HepG2 (cell line): ENCODE data around the gene ZDHHC18. TPM values are rescaled to one million over a fixed set of nuclear protein-coding genes. Genes with fewer than 3 reads are reported as not detected.
A peak's percentile ranks its signal among the peaks of the same experiment; 100 is the strongest.

Experiments
- BRD4 ChIP-seq: sonication (generic); formaldehyde crosslinking; IDR thresholded peaks from 2 replicates; pipeline ENCODE4 v1.4.0; 2020; ENCODE audit warnings: missing genetic modification reagents
- KDM5A ChIP-seq: fragments of 200-600 bp; sonication (generic); IDR thresholded peaks from 2 replicates; pipeline ENCODE4 v1.7.0; 2018; ENCODE audit warnings: antibody characterized with exemption, mild to moderate bottlenecking, low read length, borderline replicate concordance
- KLF6 ChIP-seq: IDR thresholded peaks from 2 replicates; pipeline ENCODE4 v1.8.0; 2016; ENCODE audit warnings: missing biosample characterization, missing genetic modification reagents
- NFRKB ChIP-seq: fragments of 450-650 bp; IDR thresholded peaks from 2 replicates; pipeline ENCODE4 v1.6.1; 2017
- POLR2AphosphoS5 ChIP-seq: IDR thresholded peaks from 2 replicates; pipeline ENCODE4 v1.6.1; 2012; ENCODE audit warnings: low read depth, low read length
- RAD21 ChIP-seq: fragments of 450-650 bp; formaldehyde crosslinking; IDR thresholded peaks from 2 replicates; pipeline ENCODE4 v1.5.0; 2020; ENCODE audit warnings: mild to moderate bottlenecking
- TARDBP ChIP-seq: sonication (generic); formaldehyde crosslinking; IDR thresholded peaks from 2 replicates; pipeline ENCODE4 v1.8.0; 2022; ENCODE audit warnings: mild to moderate bottlenecking, missing genetic modification reagents
- TBX2 ChIP-seq: sonication (generic); formaldehyde crosslinking; IDR thresholded peaks from 2 replicates; pipeline ENCODE4 v1.5.0; 2020; ENCODE audit warnings: missing genetic modification reagents, mild to moderate bottlenecking, borderline replicate concordance
- THAP7 ChIP-seq: sonication (generic); formaldehyde crosslinking; IDR thresholded peaks from 2 replicates; pipeline ENCODE4 v1.8.1; 2023; ENCODE audit warnings: mild to moderate bottlenecking, missing genetic modification reagents
- TOE1 ChIP-seq: sonication (generic); formaldehyde crosslinking; IDR thresholded peaks from 2 replicates; pipeline ENCODE4 v1.4.0; 2020; ENCODE audit warnings: mild to moderate bottlenecking, missing genetic modification reagents
- ZHX2 ChIP-seq, 2 experiments: sonication (generic) in 1 of 2; formaldehyde crosslinking in 1 of 2; IDR thresholded peaks; 2 replicates each; pipeline versions ENCODE4 v1.6.1 to v1.9.0; 2014 to 2022; ENCODE audit warnings: antibody characterized with exemption in 1 of 2, borderline replicate concordance in 1 of 2, inconsistent platforms in 1 of 2, low read depth in 1 of 2, missing genetic modification reagents in 1 of 2
- ZNF121 ChIP-seq: sonication (generic); formaldehyde crosslinking; IDR thresholded peaks from 2 replicates; pipeline ENCODE4 v1.5.0; 2020; ENCODE audit warnings: mild to moderate bottlenecking, missing genetic modification reagents
- ZNF335 ChIP-seq: sonication (generic); formaldehyde crosslinking; IDR thresholded peaks from 2 replicates; pipeline ENCODE4 v1.4.0; 2020; ENCODE audit warnings: missing genetic modification reagents
- ZNF343 ChIP-seq: sonication (generic); formaldehyde crosslinking; IDR thresholded peaks from 2 replicates; pipeline ENCODE4 v1.4.0; 2020; ENCODE audit warnings: mild to moderate bottlenecking, missing genetic modification reagents
- ZNF597 ChIP-seq: sonication (generic); formaldehyde crosslinking; IDR thresholded peaks from 2 replicates; pipeline ENCODE4 v1.5.0; 2020; ENCODE audit warnings: missing genetic modification reagents
- ZNF770 ChIP-seq: sonication (generic); formaldehyde crosslinking; IDR thresholded peaks from 2 replicates; pipeline ENCODE4 v1.5.0; 2020; ENCODE audit warnings: mild to moderate bottlenecking, missing genetic modification reagents
- ZNF776 ChIP-seq: sonication (generic); formaldehyde crosslinking; IDR thresholded peaks from 2 replicates; pipeline ENCODE4 v1.4.0; 2020; ENCODE audit warnings: mild to moderate bottlenecking, missing genetic modification reagents
- ZSCAN21 ChIP-seq: sonication (generic); formaldehyde crosslinking; IDR thresholded peaks from 2 replicates; pipeline ENCODE4 v1.8.0; 2022; ENCODE audit warnings: mild to moderate bottlenecking, missing genetic modification reagents, moderate library complexity, borderline replicate concordance
- polyA plus RNA-seq, 8 experiments: library from polyadenylated mRNA; depleted of rRNA in 3 of 8; stranded (reverse) in 7 of 8; unstranded in 1 of 8; fragments of >200 nt; fragmentation: Illumina TruSeq in 4 of 8; extraction: Trizol in 4 of 8; gene quantifications; 2 replicates each; pipeline versions ENCODE4 v1.2.1 to v1.2.3, GENCODE V29; 2011 to 2016; ENCODE audit warnings: low read depth in 4 of 8, missing spikeins in 1 of 8, mixed read lengths in 1 of 8; ENCODE audit not compliant: insufficient read depth in 1 of 8
- total RNA-seq, 5 experiments: library from RNA; depleted of rRNA; stranded (reverse); fragments of >200 nt; fragmentation: Illumina TruSeq; extraction: Trizol; gene quantifications; 2 replicates each; pipeline ENCODE4 v1.2.3, GENCODE V29; 2016; ENCODE audit warnings: low read depth in 1 of 5

Gene ZDHHC18
- total and polyA plus RNA-seq, 2 of the 13 experiments (the other 11 are each of a cell fraction or from before 2014, with no cell fraction given), result 13.2 to 35.3 TPM

- TF ChIP-seq RAD21 (peak; percentile 45), ZSCAN21 (CRISPR knock-in tag) (peak; percentile 64; the same call in 1 of the 2 replicates), THAP7 (no peak), NFRKB (peak; percentile 70; the same call in 1 of the 2 replicates), KDM5A (peak; percentile 67), TARDBP (CRISPR knock-in tag) (peak; percentile 42; the same call in 1 of the 2 replicates), POLR2AphosphoS5 (peak; percentile 73), ZNF335 (CRISPR knock-in tag) (peak; percentile 29; the same call in 1 of the 2 replicates), ZNF770 (CRISPR knock-in tag) (peak; percentile 63), TOE1 (peak; percentile 21; the same call in 1 of the 2 replicates), ZNF121 (CRISPR knock-in tag) (no peak), ZNF343 (CRISPR knock-in tag) (0 out of 2 replicates have a peak, but pooled peaks have one; percentile 89), KLF6 (CRISPR knock-in tag) (peak; percentile 74), ZNF776 (CRISPR knock-in tag) (no peak), ZHX2 (IDR thresholded peaks at IDR 0.05; ENCODE audit: low read depth) (peak; percentile 81; the same call in 1 of the 2 replicates), ZHX2 (CRISPR knock-in tag; IDR thresholded peaks at IDR 0.05; ENCODE audit: borderline replicate concordance) (no peak), ZNF597 (CRISPR knock-in tag) (no peak), TBX2 (CRISPR knock-in tag) (0 out of 2 replicates have a peak, but pooled peaks have one; percentile 20), BRD4 (CRISPR knock-in tag) (peak; percentile 34)
These were observed 38.6 kb upstream of the ZDHHC18 start, which contains the start of gene PIGV (continued) for GRCh38 chr1:26787706-26788514.
